ENCODE results near the gene PAX7. TPM values are rescaled to one million over a fixed set of nuclear protein-coding genes. Genes with fewer than 3 reads are reported as not detected.

The PAX7 gene
- total and polyA plus RNA-seq, 9 of the 15 experiments (the other 6 are each of a cell fraction or from before 2014, with no cell fraction given), result not detected

- CTCF ChIA-PET (ENCODE audit: low intra/inter-chr PET ratio), result no interaction called here
- no peak overlapping the region for H3K4me2 ChIP-seq (ENCODE audit: insufficient read depth, low read length)
- H3K27ac ChIP-seq (ENCODE audit: extremely low read depth, low read depth, low read length), result no peak overlapping the region
- H3K36me3 ChIP-seq (ENCODE audit: control insufficient read depth, insufficient read depth, low read length), result no peaks in the 10 kb centered on the region
- no peaks in the 10 kb centered on the region for H3K9me3 ChIP-seq (replicated peaks; ENCODE audit: control insufficient read depth, insufficient read depth, low read depth, low read length)
- TF ChIP-seq FOXO4 (CRISPR knock-in tag; IDR thresholded peaks at IDR 0.05) (no peak), PML (IDR thresholded peaks at IDR 0.05; ENCODE audit: low read length) (no peak), ZNF699 (CRISPR knock-in tag; IDR thresholded peaks at IDR 0.05; ENCODE audit: insufficient replicate concordance) (no peak), POU5F1 (IDR thresholded peaks at IDR 0.05; ENCODE audit: borderline replicate concordance, low read depth, low read length, partially characterized antibody) (no peak), RAD51 (IDR thresholded peaks at IDR 0.05; ENCODE audit: borderline replicate concordance, low read depth) (no peak), CTBP1 (IDR thresholded peaks at IDR 0.05; ENCODE audit: borderline replicate concordance) (no peak), KLF13 (tag; IDR thresholded peaks at IDR 0.05; ENCODE audit: borderline replicate concordance, low read depth) (no peak), ZC3H8 (IDR thresholded peaks at IDR 0.05) (no peak), HCFC1 (IDR thresholded peaks at IDR 0.05; ENCODE audit: low read depth, low read length) (no peak)
- H2AFZ ChIP-seq (ENCODE audit: low read depth, low read length), result no peak overlapping the region
- H3K4me3 ChIP-seq, result no peak overlapping the region
- FAIRE-seq (no peak), ATAC-seq (no peak), DNase-seq (ENCODE audit: extremely low read depth in 1 of 4, low spot score in 3 of 4) (no peak)
- WGBS (ENCODE audit: insufficient coverage, low coverage, missing lambda C conversion rate), result 10% methylated on average over 5 of the region's 5 CpGs
- in situ Hi-C loops (cut with MboI), result no loop called here
- no peaks in the 10 kb centered on the region for H3K79me2 ChIP-seq (ENCODE audit: control insufficient read depth, insufficient read depth, low read length)
- peaks cover 0 to 27% of the 10 kb centered on the region in 2 experiments; a peak in 1 of 5 replicates for H3K4me1 ChIP-seq (replicated peaks in 1 of 2; ENCODE audit: control insufficient read depth in 2 of 2, insufficient read depth in 2 of 2, low read length in 2 of 2)
- no peak overlapping the region for H3K9ac ChIP-seq (ENCODE audit: insufficient read depth in 1 of 2, low read depth in 2 of 2, low read length in 2 of 2)
- peaks cover 66 to 75% of the 10 kb centered on the region in 2 experiments for H3K27me3 ChIP-seq (ENCODE audit: control insufficient read depth in 2 of 2, insufficient read depth in 2 of 2, low read length in 2 of 2)
- no TSS peak for BruUV-seq (replicated peaks)
- POLR2A ChIA-PET, result interaction anchor here (0.6 to 0.8 kb wide), 3 partner anchors 11 to 90 kb away, joined by 3 read pairs; no protein-coding TSS in a partner anchor
- H3K9me1 ChIP-seq (ENCODE audit: control insufficient read depth, insufficient read depth, low read length), result no peaks in the 10 kb centered on the region
- peaks cover 16% of the 10 kb centered on the region for H4K20me1 ChIP-seq (replicated peaks; ENCODE audit: control insufficient read depth, insufficient read depth, low read length)
- intact Hi-C loops (cut with micrococcal nuclease), result no loop called here
These were observed 13.8 kb downstream of the PAX7 start for GRCh38 chr1:18644446-18644845.
